Measurements from ENCODE around the gene CENPM. TPM values are rescaled to one million over a fixed set of nuclear protein-coding genes. Genes with fewer than 3 reads are reported as not detected.

The CENPM gene
- total and polyA plus RNA-seq, 2 experiments from 2014 or later: 50.0 to 61.6 TPM

GRCh38 chr22:41899110-41899509 lies 47.8 kb downstream of the CENPM start (continued):
- TF ChIP-seq, protein P1, sequence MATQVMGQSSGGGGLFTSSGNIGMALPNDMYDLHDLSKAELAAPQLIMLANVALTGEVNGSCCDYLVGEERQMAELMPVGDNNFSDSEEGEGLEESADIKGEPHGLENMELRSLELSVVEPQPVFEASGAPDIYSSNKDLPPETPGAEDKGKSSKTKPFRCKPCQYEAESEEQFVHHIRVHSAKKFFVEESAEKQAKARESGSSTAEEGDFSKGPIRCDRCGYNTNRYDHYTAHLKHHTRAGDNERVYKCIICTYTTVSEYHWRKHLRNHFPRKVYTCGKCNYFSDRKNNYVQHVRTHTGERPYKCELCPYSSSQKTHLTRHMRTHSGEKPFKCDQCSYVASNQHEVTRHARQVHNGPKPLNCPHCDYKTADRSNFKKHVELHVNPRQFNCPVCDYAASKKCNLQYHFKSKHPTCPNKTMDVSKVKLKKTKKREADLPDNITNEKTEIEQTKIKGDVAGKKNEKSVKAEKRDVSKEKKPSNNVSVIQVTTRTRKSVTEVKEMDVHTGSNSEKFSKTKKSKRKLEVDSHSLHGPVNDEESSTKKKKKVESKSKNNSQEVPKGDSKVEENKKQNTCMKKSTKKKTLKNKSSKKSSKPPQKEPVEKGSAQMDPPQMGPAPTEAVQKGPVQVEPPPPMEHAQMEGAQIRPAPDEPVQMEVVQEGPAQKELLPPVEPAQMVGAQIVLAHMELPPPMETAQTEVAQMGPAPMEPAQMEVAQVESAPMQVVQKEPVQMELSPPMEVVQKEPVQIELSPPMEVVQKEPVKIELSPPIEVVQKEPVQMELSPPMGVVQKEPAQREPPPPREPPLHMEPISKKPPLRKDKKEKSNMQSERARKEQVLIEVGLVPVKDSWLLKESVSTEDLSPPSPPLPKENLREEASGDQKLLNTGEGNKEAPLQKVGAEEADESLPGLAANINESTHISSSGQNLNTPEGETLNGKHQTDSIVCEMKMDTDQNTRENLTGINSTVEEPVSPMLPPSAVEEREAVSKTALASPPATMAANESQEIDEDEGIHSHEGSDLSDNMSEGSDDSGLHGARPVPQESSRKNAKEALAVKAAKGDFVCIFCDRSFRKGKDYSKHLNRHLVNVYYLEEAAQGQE (IDR thresholded peaks at IDR 0.05; ENCODE audit: unreplicated experiment): no peak
- no peak for TF ChIP-seq ZNF114 (CRISPR knock-in tag; IDR thresholded peaks at IDR 0.05)
- no peak for TF ChIP-seq CREB1 (CRISPR knock-in tag; IDR thresholded peaks at IDR 0.05; ENCODE audit: low read depth)
- no peak for TF ChIP-seq ZNF331 (CRISPR knock-in tag; IDR thresholded peaks at IDR 0.05; ENCODE audit: low read depth)
- no peak for TF ChIP-seq ZNF462 (CRISPR knock-in tag; IDR thresholded peaks at IDR 0.05)

DNA sequence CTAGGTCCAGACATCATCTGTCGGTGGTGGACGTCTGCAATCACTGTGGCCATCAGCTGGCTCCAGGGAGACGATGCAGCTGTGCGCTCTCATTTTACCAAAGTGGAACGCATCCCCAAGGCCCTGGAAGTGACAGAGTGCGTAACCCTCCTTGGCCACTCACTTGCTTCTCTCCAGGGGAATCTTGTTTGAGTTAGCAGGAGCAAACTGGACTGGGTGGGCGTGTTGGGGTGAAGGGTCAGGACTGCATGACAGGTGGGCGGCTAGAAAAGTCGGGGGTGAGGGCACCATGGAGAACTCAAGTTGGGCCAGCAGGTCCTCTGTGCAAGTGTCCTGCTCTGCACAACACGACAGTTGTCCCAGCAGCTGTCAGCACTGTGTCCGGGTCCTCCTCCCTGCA lies 48.3 kb downstream of the CENPM start:
- H3K36me3 ChIP-seq (ENCODE audit: insufficient read depth): peaks cover 33% of the 10 kb centered on the region
- no peak overlapping the region for H2AFZ ChIP-seq

More for the DNA sequence above, 48.3 kb downstream of the CENPM start:
- peaks cover 9% of the 10 kb centered on the region for H3K27me3 Mint-ChIP-seq (ENCODE audit: insufficient read depth, low read depth, poor library complexity)
- H3K27me3 ChIP-seq (ENCODE audit: insufficient read depth): no peaks in the 10 kb centered on the region
- H3K9me3 Mint-ChIP-seq: no peaks in the 10 kb centered on the region
- no peak overlapping the region for H3K4me3 ChIP-seq
- H3K4me1 ChIP-seq (ENCODE audit: insufficient read depth): no peaks in the 10 kb centered on the region
- no peak overlapping the region for H3K27ac ChIP-seq (ENCODE audit: low read depth)
- H3K9me2 ChIP-seq (ENCODE audit: insufficient read depth): no peaks in the 10 kb centered on the region
- TF ChIP-seq CREB1 (CRISPR knock-in tag; IDR thresholded peaks at IDR 0.05; ENCODE audit: low read depth): no peak
- TF ChIP-seq, protein P1 (IDR thresholded peaks at IDR 0.05; ENCODE audit: unreplicated experiment): no peak
- TF ChIP-seq JUNB (IDR thresholded peaks at IDR 0.05; ENCODE audit: unreplicated experiment): no peak
- TF ChIP-seq EZH2phosphoT487 (IDR thresholded peaks at IDR 0.05; ENCODE audit: unreplicated experiment): no peak
- TF ChIP-seq ZNF331 (CRISPR knock-in tag; IDR thresholded peaks at IDR 0.05; ENCODE audit: low read depth): no peak
- no peak for TF ChIP-seq ETS1 (IDR thresholded peaks at IDR 0.05)
- no peaks in the 10 kb centered on the region for H3K4me1 Mint-ChIP-seq
- no peak for ATAC-seq
- no peak overlapping the region for H3K4me2 ChIP-seq
- H3F3A ChIP-seq (replicated peaks; ENCODE audit: low read depth): no peaks in the 10 kb centered on the region; the same call in 1 of the 2 replicates
- no peak for DNase-seq (ENCODE audit: low spot score)
- no peak overlapping the region for H3K27ac Mint-ChIP-seq
- peaks cover 11% of the 10 kb centered on the region; the same call in 1 of the 2 replicates for H4K20me1 ChIP-seq (replicated peaks; ENCODE audit: insufficient read depth)
- H3K36me3 Mint-ChIP-seq (ENCODE audit: low read depth): peaks cover 75% of the 10 kb centered on the region
- H3K79me2 ChIP-seq (replicated peaks; ENCODE audit: insufficient read depth): no peaks in the 10 kb centered on the region
- no peak overlapping the region for H3K4me3 Mint-ChIP-seq

Data from GM23338 (cell line).